K562 treated with DMSO at 1 percent for 12 hours (cell line): ENCODE measurements around the gene NUTM2B. TPM values are rescaled to one million over a fixed set of nuclear protein-coding genes. Genes with fewer than 3 reads are reported as not detected.

ENCODE experiments used
- total RNA-seq: library from RNA; unstranded; fragments of 300-600 nt; gene quantifications from 2 replicates; pipeline ENCODE4 v1.2.3, GENCODE V29; 2022; ENCODE audit not compliant: insufficient read depth

NUTM2B gene
- 3.0 and 4.4 TPM in 2 replicates for total RNA-seq

GRCh38 chr10:79702927-79703326 is at the start of gene NUTM2B:
Gene NUTM2B, plus strand, starts transcription at chr10:79703227. Its CDS starts 383 bp downstream, at chr10:79703610.

Other genes starting within 250 kb of the NUTM2B start
- 0.25 TPM in 1 of 2 replicates, not detected in the other for gene EIF5AL1, start 190.7 kb upstream of the NUTM2B start, total RNA-seq
- not detected in 2 replicates for gene SFTPA2, start 142.8 kb upstream of the NUTM2B start, total RNA-seq
- not detected in 2 replicates for gene SFTPA1, start 92.3 kb upstream of the NUTM2B start, total RNA-seq
- gene NUTM2E, start 123.5 kb downstream of the NUTM2B start, total RNA-seq: not detected in 2 replicates
- not detected in 2 replicates for gene SFTPD, start 245.9 kb downstream of the NUTM2B start, total RNA-seq